Measurements from ENCODE around the gene CTBP2.

The CTBP2 gene

GRCh38 chr10:125141860-125142484 lies 18.4 kb downstream of the CTBP2 start:
- H3K27me3 ChIP-seq (ENCODE audit: insufficient read depth, low read depth, severe bottlenecking), result no peaks in the 10 kb centered on the region
- no peak for DNase-seq
- H3K36me3 ChIP-seq, result peaks cover 27% of the 10 kb centered on the region
- H3K4me3 ChIP-seq (ENCODE audit: low read depth, low read length), result no peak overlapping the region
- H3K9me3 ChIP-seq (ENCODE audit: severe bottlenecking), result no peaks in the 10 kb centered on the region
- H3K27ac ChIP-seq, result no peak overlapping the region
- TF ChIP-seq, protein P1, sequence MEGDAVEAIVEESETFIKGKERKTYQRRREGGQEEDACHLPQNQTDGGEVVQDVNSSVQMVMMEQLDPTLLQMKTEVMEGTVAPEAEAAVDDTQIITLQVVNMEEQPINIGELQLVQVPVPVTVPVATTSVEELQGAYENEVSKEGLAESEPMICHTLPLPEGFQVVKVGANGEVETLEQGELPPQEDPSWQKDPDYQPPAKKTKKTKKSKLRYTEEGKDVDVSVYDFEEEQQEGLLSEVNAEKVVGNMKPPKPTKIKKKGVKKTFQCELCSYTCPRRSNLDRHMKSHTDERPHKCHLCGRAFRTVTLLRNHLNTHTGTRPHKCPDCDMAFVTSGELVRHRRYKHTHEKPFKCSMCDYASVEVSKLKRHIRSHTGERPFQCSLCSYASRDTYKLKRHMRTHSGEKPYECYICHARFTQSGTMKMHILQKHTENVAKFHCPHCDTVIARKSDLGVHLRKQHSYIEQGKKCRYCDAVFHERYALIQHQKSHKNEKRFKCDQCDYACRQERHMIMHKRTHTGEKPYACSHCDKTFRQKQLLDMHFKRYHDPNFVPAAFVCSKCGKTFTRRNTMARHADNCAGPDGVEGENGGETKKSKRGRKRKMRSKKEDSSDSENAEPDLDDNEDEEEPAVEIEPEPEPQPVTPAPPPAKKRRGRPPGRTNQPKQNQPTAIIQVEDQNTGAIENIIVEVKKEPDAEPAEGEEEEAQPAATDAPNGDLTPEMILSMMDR (IDR thresholded peaks at IDR 0.05; ENCODE audit: low read depth, low read length), result no peak

DNA sequence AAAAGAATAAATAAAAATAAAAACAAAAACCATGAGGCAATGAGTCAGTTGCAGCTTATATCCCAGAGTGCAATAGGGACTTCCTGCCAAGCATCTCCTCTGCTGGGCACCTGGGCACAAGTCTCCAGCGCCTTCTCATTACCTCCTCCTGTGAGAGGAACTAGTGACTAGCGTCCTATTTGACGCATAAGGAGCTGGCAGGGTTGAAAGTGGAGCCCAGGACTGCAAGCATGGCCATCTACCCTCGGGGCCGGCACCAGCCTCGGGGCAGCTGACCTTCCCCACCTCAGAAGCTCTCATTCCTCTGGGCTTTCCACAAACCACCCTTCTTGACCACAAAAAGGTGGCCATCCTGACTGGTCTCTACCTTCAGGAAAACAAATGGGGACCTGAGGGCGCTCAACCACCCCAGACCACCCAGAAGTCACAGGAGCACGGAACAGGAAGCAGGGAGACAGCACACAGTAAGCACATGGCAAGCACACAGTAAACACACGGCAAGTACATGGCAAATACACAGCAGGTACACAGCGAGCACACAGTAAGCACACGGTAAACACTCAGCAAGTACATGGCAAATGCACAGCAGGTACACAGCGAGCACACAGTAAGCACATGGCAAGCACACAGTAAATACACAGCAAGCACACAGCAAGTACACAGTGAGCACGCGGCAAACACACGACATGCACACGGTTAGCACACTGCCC lies 19.1 kb downstream of the CTBP2 start:
- TF ChIP-seq, protein P1 (IDR thresholded peaks at IDR 0.05; ENCODE audit: low read depth, low read length), result no peak
- H3K36me3 ChIP-seq, result peaks cover 27% of the 10 kb centered on the region
- no peaks in the 10 kb centered on the region for H3K9me3 ChIP-seq (ENCODE audit: severe bottlenecking)
- no peak overlapping the region for H3K4me3 ChIP-seq (ENCODE audit: low read depth, low read length)
- DNase-seq, result no peak
- H3K27me3 ChIP-seq (ENCODE audit: insufficient read depth, low read depth, severe bottlenecking), result no peaks in the 10 kb centered on the region
- no peak overlapping the region for H3K27ac ChIP-seq

DNA sequence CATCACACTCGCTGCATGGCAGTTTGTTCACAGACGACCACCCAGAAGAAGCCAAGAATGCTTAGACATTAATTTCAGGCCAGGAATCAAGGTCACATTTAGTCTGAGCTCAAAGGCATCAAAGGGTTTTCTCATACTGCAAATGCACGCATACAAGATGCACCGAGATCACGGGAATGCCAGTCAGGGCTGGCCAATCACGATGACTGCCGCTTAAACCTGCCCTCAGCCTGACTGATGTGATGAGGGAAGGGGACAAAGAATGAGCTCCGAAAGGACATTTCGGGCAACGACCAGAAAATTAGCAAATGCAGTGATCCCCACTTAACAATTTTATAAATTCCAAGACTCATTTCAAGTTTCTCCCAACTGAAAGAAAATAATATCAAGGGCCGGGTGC lies 20.2 kb downstream of the CTBP2 start:
- no peak for DNase-seq
- Histone ChIP-seq H3K36me3 (peaks cover 35% of the 10 kb centered on the region), H3K9me3 (ENCODE audit: severe bottlenecking) (no peaks in the 10 kb centered on the region), H3K27ac (no peak overlapping the region), H3K27me3 (ENCODE audit: insufficient read depth, low read depth, severe bottlenecking) (no peaks in the 10 kb centered on the region), H3K4me3 (ENCODE audit: low read depth, low read length) (no peak overlapping the region)
- TF ChIP-seq, protein P1 (IDR thresholded peaks at IDR 0.05; ENCODE audit: low read depth, low read length), result no peak

DNA sequence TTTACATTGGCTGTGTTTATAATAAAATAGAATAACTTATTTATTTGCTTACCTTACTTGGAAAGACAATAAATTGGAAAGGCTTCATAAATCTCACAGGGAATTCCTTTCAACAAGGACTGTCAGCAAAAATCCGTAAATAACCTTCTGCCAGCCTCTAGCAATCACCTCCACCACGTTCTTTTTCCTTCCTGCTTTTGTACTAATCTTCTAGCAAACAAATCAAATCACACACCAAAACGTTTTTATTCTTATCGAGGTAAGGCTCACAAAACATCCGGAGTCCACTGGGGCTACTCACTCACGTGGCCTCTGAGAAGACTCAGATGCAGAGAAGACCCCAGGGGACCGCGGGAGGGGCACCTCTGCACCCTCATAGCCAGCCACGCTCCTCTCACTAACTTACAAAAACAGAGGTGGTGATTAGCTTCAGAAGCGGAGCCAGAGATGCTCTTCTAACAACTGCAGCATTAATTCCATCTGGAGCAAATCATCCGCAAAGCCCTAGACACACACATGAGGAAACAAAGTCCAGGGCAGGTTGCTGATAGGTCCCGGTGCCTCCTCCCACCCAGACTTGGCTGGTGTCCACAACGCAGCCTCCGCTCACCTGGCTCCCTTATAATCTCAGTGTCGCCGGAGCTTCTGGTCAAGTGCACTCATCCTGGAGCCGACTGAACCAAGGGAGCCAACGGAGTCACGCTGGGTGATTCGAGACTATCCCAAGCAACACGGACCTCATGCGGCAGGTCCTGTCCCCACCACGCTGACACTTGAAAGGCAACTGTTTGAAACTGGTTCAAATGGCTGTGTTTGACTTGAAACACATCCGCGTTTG lies 22.5 kb downstream of the CTBP2 start:
- no peak for DNase-seq
- Histone ChIP-seq H3K36me3 (peaks cover 44% of the 10 kb centered on the region), H3K9me3 (ENCODE audit: severe bottlenecking) (no peaks in the 10 kb centered on the region), H3K27me3 (ENCODE audit: insufficient read depth, low read depth, severe bottlenecking) (no peaks in the 10 kb centered on the region), H3K27ac (no peak overlapping the region), H3K4me3 (ENCODE audit: low read depth, low read length) (no peak overlapping the region)
- TF ChIP-seq, protein P1 (IDR thresholded peaks at IDR 0.05; ENCODE audit: low read depth, low read length), result no peak

DNA sequence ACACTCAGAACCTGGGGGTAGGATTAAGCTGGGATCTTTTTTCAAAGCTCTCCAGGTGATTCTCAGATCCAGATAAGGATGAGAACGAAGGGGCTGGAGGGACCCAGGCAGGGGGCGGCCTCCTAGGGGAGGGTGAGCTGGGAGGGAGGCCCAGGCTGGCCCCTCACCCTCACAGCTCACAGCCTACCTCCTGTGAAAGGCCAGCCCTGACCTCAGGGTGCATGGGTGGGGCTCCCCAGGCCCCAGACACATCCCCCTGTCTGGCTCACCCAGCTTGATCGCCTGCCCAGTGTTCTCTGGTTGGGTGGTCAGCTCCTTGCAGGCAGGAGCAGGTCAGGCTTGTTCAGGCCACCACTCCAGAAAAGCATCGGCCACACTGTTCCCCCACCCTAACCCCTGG lies 24.3 kb downstream of the CTBP2 start:
- Histone ChIP-seq H3K9me3 (ENCODE audit: severe bottlenecking) (no peaks in the 10 kb centered on the region), H3K4me3 (ENCODE audit: low read depth, low read length) (no peak overlapping the region), H3K27me3 (ENCODE audit: insufficient read depth, low read depth, severe bottlenecking) (no peaks in the 10 kb centered on the region), H3K27ac (no peak overlapping the region), H3K36me3 (peaks cover 47% of the 10 kb centered on the region)
- no peak for DNase-seq
- TF ChIP-seq, protein P1 (IDR thresholded peaks at IDR 0.05; ENCODE audit: low read depth, low read length), result no peak

Data from WERI-Rb-1 (cell line).